Endodermal cell (in vitro differentiated cells): ENCODE data around the gene RSPRY1. TPM values are rescaled to one million over a fixed set of nuclear protein-coding genes. Genes with fewer than 3 reads are reported as not detected.
A peak's percentile ranks its signal among the peaks of the same experiment; 100 is the strongest.

Experiments
- DNase-seq: peaks from one replicate; pipeline ENCODE4 v3.0.0-alpha.2; 2017
- H3K27ac ChIP-seq: 2 replicates; pipeline ENCODE4 v1.5.1; 2013; ENCODE audit warnings: mild to moderate bottlenecking, low read depth, low read length, moderate library complexity
- H3K27me3 ChIP-seq: 2 replicates; pipeline ENCODE4 v1.6.1; 2013; ENCODE audit warnings: mild to moderate bottlenecking, low read length, moderate library complexity; ENCODE audit not compliant: insufficient read depth, control insufficient read depth, poor library complexity, severe bottlenecking
- H3K36me3 ChIP-seq: 2 replicates; pipeline ENCODE4 v1.7.0; 2013; ENCODE audit warnings: mild to moderate bottlenecking, low read length, moderate library complexity; ENCODE audit not compliant: control insufficient read depth, insufficient read depth
- H3K4me1 ChIP-seq: one replicate; pipeline ENCODE4 v1.7.0; 2013; ENCODE audit warnings: low read length; ENCODE audit not compliant: control insufficient read depth, insufficient read depth
- H3K4me3 ChIP-seq: 2 replicates; pipeline ENCODE4 v1.5.1; 2013; ENCODE audit warnings: mild to moderate bottlenecking, low read length, moderate library complexity
- H3K9ac ChIP-seq: 2 replicates; pipeline ENCODE4 v1.6.1; 2013; ENCODE audit warnings: mild to moderate bottlenecking, low read length, moderate library complexity; ENCODE audit not compliant: poor library complexity, severe bottlenecking; ENCODE audit errors: extremely low read depth
- H3K9me3 ChIP-seq: 2 replicates; pipeline ENCODE4 v1.6.1; 2013; ENCODE audit warnings: mild to moderate bottlenecking, low read length, moderate library complexity; ENCODE audit not compliant: control insufficient read depth
- H3K27ac Mint-ChIP-seq: 2 replicates; pipeline ENCODE4 v1.8.0; 2020; ENCODE audit warnings: mixed read lengths
- H3K27me3 Mint-ChIP-seq: 2 replicates; pipeline ENCODE4 v1.8.0; 2021; ENCODE audit warnings: mild to moderate bottlenecking, mixed read lengths; ENCODE audit not compliant: insufficient read depth
- H3K36me3 Mint-ChIP-seq: 2 replicates; pipeline ENCODE4 v1.8.0; 2020; ENCODE audit warnings: low read depth, mixed read lengths
- H3K4me1 Mint-ChIP-seq: 2 replicates; pipeline ENCODE4 v1.8.0; 2020; ENCODE audit warnings: mixed read lengths
- H3K4me3 Mint-ChIP-seq: 2 replicates; pipeline ENCODE4 v1.8.0; 2020; ENCODE audit warnings: mild to moderate bottlenecking, moderate library complexity, mixed read lengths
- H3K9me3 Mint-ChIP-seq: 2 replicates; pipeline ENCODE4 v1.8.0; 2020; ENCODE audit warnings: mild to moderate bottlenecking, mixed read lengths
- WGBS, 2 experiments: methylation state at CpG; one replicate each; pipeline versions ENCODE4 v1.1.5 to v1.1.7; 2013; ENCODE audit warnings: missing lambda C conversion rate in 2 of 2, mixed read lengths in 1 of 2; ENCODE audit not compliant: insufficient coverage in 1 of 2, insufficient read length in 1 of 2; 5-methylcytosine and 5-hydroxymethylcytosine counted together
- total RNA-seq, 2 donors: library from RNA; stranded (reverse); fragmentation: NEBNext Ultra II Directional in 1 of 2; extraction: Animal tissue kit (Norgen Biotek cat#: 25700) in 1 of 2; gene quantifications; 2 replicates in 1 of 2; 3 replicates in 1 of 2; pipeline ENCODE4 v1.2.1, GENCODE V29; 2021
- TF ChIP-seq, protein P1 (sequence below): fragments of 200-600 bp; sonication (generic); conservative IDR thresholded peaks from 2 replicates; pipeline ENCODE4 v1.5.0; 2021; ENCODE audit warnings: antibody characterized with exemption, mild to moderate bottlenecking

The RSPRY1 gene
- total RNA-seq, 2 donors from 2014 or later, result 40.3 to 46.5 TPM

DNA sequence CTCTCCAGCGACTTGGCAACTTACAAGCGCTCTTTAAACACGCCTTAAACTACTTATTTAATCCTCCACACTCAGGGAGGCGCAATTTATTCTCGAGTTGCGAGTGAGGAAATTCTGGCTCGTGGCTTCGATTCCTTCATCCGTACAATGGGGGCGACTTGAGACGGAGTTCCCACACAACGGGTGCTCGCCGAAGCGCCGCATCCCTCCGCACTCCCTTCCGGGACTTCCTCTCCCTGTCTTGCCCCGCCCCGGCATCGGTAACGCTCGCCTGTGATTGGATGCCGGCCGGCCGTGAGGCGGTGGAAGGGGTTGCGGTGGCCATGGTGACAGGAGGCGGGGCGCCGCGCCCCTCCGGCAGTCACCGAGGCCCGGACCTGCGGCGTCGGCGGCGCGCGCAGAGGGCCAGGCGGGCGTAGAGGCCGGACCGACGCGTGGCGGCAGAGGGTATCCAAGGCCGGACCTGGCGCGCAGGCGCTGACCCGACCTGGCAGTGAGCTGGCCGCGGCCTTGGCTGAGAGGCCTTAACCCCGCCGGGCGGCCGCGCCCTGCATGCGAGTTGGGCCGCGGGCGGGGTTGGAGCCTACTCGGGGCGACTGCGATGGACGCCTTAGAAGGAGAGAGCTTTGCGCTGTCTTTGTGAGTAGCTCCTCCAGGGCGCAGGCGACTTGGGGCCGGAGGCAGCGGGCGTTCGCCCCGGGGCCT is 58.8 kb downstream of the RSPRY1 start, which contains the start of gene ARL2BP:
ARL2BP (plus strand) TSS at position 493 of the 705 bp plus-strand sequence; CDS start at position 602, 109 bp downstream.
- DNase-seq, result peak; percentile 99
- peaks cover 17% of the 10 kb centered on the region for H3K36me3 Mint-ChIP-seq
- Histone ChIP-seq H3K27me3 (no peaks in the 10 kb centered on the region), H3K4me3 (peak within 1 kb of the TSS; percentile 83), H3K36me3 (peaks cover 29% of the 10 kb centered on the region), H3K4me1 (no peaks in the 10 kb centered on the region), H3K9ac (peak within 1 kb of the TSS; percentile 66), H3K27ac (peak within 1 kb of the TSS; percentile 84), H3K9me3 (no peaks in the 10 kb centered on the region)
- WGBS, 2 experiments, result 0 to 1% methylated on average over 32 to 77 of the region's 77 CpGs
- peak within 1 kb of the TSS; percentile 98 for H3K27ac Mint-ChIP-seq
- peak within 1 kb of the TSS; percentile 69 for H3K4me3 Mint-ChIP-seq
- no peaks in the 10 kb centered on the region for H3K9me3 Mint-ChIP-seq
- no peaks in the 10 kb centered on the region for H3K27me3 Mint-ChIP-seq
- TF ChIP-seq, protein P1, sequence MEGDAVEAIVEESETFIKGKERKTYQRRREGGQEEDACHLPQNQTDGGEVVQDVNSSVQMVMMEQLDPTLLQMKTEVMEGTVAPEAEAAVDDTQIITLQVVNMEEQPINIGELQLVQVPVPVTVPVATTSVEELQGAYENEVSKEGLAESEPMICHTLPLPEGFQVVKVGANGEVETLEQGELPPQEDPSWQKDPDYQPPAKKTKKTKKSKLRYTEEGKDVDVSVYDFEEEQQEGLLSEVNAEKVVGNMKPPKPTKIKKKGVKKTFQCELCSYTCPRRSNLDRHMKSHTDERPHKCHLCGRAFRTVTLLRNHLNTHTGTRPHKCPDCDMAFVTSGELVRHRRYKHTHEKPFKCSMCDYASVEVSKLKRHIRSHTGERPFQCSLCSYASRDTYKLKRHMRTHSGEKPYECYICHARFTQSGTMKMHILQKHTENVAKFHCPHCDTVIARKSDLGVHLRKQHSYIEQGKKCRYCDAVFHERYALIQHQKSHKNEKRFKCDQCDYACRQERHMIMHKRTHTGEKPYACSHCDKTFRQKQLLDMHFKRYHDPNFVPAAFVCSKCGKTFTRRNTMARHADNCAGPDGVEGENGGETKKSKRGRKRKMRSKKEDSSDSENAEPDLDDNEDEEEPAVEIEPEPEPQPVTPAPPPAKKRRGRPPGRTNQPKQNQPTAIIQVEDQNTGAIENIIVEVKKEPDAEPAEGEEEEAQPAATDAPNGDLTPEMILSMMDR, result peak; percentile 44
- peaks cover 10% of the 10 kb centered on the region for H3K4me1 Mint-ChIP-seq

DNA sequence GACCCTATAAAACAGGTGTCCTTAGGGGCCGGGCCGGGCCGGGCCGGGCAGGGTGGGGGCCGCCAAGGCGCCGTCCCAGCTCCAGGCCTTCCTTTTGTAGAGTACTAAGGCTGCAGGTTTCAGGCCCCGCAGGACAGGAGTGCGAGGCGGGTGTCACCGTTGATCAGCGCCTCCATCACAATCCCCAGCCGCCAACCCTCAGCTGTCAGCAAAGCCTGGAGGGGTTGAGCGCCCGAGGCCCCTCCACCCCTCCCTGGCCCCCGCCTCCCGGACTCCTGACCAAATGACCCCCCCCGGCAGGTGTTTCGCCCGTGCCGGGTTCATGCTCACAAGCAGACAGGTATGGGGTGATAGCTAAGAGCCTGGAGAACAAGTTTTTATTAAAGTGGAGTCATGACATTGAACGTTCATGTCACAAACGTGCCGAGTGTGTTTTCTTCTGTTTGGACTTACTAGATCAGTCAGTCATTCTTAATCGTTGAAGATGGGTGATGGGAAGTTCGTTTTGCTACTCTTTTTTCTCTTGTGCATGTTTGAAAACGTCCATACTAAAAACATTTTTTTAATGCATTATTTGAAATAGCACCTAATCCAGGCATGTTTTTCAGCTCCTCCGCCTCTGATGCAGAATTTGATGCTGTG is 59.5 kb downstream of the RSPRY1 start:
- Mint-ChIP-seq H3K27ac (no peak overlapping the region), H3K36me3 (peaks cover 17% of the 10 kb centered on the region), H3K4me3 (peak overlapping the region; percentile 69), H3K9me3 (no peaks in the 10 kb centered on the region), H3K4me1 (peaks cover 10% of the 10 kb centered on the region), H3K27me3 (no peaks in the 10 kb centered on the region)
- TF ChIP-seq, protein P1, result no peak
- no peaks in the 10 kb centered on the region for H3K27me3 ChIP-seq
- DNase-seq, result no peak
- H3K4me1 ChIP-seq, result no peaks in the 10 kb centered on the region
- peaks cover 30% of the 10 kb centered on the region for H3K36me3 ChIP-seq
- peak overlapping the region; percentile 84 for H3K27ac ChIP-seq
- peak overlapping the region; percentile 66 for H3K9ac ChIP-seq
- H3K9me3 ChIP-seq, result no peaks in the 10 kb centered on the region
- WGBS, 2 experiments, result 8 to 12% methylated on average over 7 to 28 of the region's 28 CpGs
- H3K4me3 ChIP-seq, result peak overlapping the region; percentile 83

DNA sequence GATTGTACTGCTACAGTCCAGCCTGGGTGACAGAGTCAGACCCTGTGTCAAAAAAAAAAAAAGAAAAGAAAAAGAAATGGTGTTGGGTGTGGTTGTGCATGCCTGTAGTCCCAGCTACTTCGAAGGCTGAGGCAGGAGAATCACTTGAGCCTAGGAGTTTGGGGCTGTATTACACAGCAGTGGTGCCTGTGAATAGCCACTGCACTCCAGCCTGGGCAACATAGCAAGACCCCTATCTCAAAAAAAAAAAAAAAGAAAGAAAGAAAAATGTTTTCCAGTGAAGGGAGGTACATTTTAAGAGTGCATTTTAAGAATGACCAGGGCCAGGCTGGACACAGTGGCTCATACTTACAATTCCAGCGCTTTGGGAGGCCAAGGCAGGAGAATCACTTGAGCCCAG is 65.2 kb downstream of the RSPRY1 start:
- peaks cover 50% of the 10 kb centered on the region for H3K36me3 Mint-ChIP-seq
- no peak for DNase-seq
- Histone ChIP-seq H3K9me3 (peaks cover 12% of the 10 kb centered on the region), H3K9ac (no peak overlapping the region), H3K27ac (no peak overlapping the region), H3K36me3 (peaks cover 62% of the 10 kb centered on the region), H3K27me3 (no peaks in the 10 kb centered on the region), H3K4me3 (no peak overlapping the region), H3K4me1 (peaks cover 1% of the 10 kb centered on the region)
- H3K27ac Mint-ChIP-seq, result no peak overlapping the region
- WGBS, 2 experiments, result 95 to 100% methylated on average over 2 of the region's 2 CpGs
- no peak overlapping the region for H3K4me3 Mint-ChIP-seq
- no peaks in the 10 kb centered on the region for H3K27me3 Mint-ChIP-seq
- H3K9me3 Mint-ChIP-seq, result peaks cover 7% of the 10 kb centered on the region
- TF ChIP-seq, protein P1, result no peak
- peaks cover 3% of the 10 kb centered on the region for H3K4me1 Mint-ChIP-seq
